NT2/D1 (cell line): ENCODE measurements around the gene ZBTB32.

ENCODE experiments used
- SUZ12 ChIP-seq: IDR thresholded peaks from 2 replicates; pipeline ENCODE4 v1.6.1; 2011; ENCODE audit not compliant: insufficient read length, insufficient read depth; ENCODE audit errors: extremely low read depth
- YY1 ChIP-seq: IDR thresholded peaks from 2 replicates; pipeline ENCODE4 v1.6.1; 2011; ENCODE audit not compliant: insufficient read length, insufficient read depth
- ZNF274 ChIP-seq: IDR thresholded peaks from 2 replicates; pipeline ENCODE4 v1.6.1; 2011; ENCODE audit warnings: mild to moderate bottlenecking, low read depth, low read length

DNA sequence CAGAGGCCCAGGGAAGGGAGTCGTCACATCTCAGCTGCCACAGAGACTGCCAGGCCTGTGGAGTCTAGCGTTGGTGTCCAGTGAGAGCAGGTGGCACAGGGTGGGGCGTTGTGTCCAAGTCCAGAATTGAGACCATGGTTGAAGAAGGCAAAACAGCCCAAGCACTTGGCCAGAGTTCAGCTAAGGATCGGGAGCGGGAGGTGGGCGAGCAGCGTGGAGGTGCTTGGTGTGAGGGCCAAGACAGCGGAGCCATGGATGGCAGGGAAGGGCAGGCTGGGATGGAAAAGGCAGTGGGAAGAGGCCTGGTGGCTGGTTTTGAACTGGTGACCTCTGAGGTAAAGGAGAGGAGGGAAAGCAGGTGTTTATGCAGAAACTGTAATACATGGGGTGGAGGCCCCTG lies 29.9 kb downstream of the ZBTB32 start:
- TF ChIP-seq YY1 = no peak
- TF ChIP-seq ZNF274 = no peak
- TF ChIP-seq SUZ12 = no peak
